ENCODE results near the gene KLK11.
A peak's percentile ranks its signal among the peaks of the same experiment; 100 is the strongest.

KLK11 gene

GRCh38 chr19:51027873-51028272, 1.5 kb upstream of the KLK11 start:
- no peak for DNase-seq

- no peak for DNase-seq
These were observed 850 bp upstream of the KLK11 start for GRCh38 chr19:51027126-51027806.

DNA sequence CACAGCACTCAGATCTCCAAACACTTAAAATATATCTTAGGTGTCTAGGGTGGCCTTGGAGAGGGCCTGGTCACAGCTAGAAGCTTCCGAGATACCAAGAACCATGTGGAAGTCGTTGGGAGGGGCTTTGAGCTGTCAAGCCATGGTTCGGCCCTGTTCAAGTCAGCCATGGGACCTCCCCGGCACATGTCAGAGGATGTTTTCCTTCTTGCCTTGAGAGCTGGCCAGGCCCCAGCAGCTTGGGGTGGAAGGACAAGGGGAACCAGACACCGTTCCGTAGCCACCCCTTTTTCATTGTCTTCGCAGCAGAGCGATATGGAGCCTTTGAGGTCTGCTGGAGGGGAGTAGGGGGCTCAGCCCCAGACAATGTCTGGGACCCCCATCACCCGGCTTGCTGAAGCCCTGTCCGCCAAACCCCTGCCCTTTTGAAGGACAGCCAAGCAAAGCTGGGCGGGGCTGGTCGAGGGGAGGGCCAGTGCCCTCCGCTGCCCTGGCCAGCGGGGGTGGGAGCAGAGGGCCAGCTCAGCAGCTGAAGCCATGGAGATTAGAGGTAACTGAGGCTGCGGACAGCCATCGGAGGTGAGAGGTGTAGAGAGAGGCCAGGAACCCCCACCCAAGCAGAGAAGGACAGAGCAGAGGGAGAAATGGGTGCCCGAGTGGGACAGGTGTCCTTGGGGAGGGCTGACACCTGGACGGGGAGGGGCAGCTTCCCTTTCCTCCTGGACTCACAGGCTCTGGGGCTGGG, 435 bp downstream of the KLK11 start:
- DNase-seq: no peak

- no peak for DNase-seq
These were observed 1.0 kb downstream of the KLK11 start for GRCh38 chr19:51025401-51025800.

GRCh38 chr19:51024924-51025323, 1.5 kb downstream of the KLK11 start:
- no peak for DNase-seq

DNA sequence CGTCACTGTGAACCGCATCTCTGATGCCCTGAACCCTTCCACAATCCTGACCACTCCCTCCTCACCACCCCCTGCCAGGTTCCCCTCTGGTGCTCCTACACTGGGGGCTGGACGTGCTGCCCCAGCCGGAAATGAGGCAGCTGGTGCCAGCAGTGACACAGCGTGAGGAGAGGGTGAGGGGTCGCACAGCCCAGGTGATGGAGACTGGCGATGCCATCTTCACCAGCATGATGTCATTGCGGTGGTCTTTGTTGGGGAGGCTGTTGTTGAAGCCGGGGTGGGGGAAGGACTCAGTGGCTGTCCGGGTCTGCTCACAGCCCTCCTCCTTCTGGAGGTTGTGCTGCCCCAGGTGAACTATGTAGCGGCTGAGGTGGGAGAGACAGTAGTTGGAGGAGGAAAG, 2.5 kb downstream of the KLK11 start:
- DNase-seq: no peak

- no peak for DNase-seq
These were observed 3.9 kb downstream of the KLK11 start for GRCh38 chr19:51022526-51022925.

DNA sequence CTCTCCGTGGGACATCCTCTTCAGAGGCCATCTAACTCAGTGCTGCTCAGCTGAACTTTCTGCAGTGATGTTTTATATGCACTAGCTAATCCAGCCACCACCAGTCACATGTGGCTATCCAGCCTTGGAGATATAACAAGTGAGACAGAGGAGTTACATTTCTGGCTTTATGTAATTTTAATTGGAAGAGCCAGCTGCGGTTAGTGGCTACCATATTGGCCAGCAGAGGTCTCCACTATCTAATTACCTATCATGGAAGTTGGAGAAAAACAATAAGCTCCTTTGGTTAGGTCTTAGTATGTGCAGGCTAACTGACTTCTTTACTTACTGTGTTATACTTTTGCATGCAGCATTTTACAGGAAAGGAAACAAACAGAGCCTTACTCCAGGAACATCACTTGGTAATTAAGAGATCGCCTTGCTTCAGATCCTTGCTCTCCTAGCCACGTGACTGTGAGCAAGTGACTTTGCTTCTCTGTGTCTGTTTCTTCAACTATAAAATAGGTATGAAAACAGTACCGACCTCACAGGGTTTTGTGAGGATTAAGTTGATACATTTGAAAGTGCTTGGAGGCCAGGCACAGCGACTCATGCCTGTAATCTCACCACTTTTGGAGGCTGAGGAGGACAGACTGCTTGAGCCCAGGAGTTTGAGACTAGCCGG, 5.3 kb downstream of the KLK11 start:
- DNase-seq: peak; percentile 77

DNA sequence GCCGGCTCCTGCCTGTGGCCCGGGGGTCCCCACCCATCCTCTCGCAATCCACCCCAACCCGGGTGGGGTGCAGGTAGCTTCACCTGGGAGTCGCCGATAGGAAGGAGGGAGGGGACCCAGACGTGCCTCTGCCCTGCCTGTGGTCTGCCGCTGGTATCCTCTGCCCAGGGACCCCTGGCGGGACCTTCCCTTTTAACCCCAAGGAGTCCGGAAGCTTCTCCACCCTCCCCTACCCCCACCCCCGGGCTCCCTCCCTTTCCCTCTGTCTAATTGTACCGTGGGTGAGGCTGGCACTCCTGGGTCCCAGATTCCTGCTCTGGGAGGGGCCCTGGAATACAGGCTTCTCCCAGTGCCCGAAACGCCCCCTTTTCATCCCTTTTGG, 6.9 kb downstream of the KLK11 start, which contains the start of gene KLK10:
Gene KLK10, minus strand, starts transcription at position 166 of the 382 bp plus-strand sequence. CDS start 579 bp downstream, outside the sequence.
- no peak for DNase-seq

- peak; percentile 22 for DNase-seq
These were observed 7.5 kb downstream of the KLK11 start for GRCh38 chr19:51018745-51019543.

- DNase-seq: peak; percentile 80
These were observed 9.4 kb downstream of the KLK11 start for GRCh38 chr19:51016798-51017683.

GRCh38 chr19:51015691-51016267, 10.6 kb downstream of the KLK11 start:
- DNase-seq: no peak

DNA sequence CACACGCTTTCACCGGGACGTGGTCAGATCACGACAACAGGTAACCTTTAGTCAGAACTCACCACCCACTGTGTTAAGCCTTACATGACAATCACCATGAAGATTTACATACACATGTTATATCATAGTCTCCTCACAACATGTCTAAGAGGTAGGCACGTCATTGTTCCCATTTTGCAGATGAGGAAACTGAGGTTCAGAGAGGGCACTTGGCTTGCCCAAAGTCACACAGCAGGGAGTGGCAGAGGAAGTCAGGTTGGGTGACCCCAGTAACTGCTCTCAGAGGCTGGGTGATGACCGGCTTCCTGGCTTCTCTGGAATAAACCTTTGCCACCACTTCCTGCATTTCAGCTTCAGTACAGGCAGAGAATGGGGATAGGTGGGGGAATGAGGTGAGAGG, 12.2 kb downstream of the KLK11 start:
- no peak for DNase-seq

DNA sequence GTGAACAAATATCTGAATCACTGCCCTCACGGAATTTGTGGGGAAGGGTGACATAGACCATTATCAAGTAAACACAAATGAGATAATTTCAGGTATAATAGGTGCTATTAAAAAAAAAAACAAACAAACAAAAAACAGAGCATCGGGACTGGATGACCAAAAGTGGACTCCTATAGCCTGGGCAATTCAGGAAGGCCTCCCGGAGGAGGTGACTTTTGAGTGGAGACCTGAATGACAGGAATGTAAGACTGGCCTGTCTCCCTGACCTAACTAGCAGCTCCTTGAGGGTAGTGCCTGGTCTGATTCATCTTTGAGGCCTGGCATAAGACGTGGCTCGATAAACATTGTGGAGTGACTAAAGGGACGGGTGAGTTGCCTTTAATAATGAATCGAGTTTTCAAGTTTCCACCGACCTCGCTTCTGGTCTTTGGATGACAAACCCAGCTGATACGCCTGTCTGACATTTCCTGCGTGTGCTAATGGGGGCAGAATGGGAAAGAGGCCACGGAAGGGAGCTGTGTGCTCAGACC, 13.7 kb downstream of the KLK11 start:
- no peak for DNase-seq

DNA sequence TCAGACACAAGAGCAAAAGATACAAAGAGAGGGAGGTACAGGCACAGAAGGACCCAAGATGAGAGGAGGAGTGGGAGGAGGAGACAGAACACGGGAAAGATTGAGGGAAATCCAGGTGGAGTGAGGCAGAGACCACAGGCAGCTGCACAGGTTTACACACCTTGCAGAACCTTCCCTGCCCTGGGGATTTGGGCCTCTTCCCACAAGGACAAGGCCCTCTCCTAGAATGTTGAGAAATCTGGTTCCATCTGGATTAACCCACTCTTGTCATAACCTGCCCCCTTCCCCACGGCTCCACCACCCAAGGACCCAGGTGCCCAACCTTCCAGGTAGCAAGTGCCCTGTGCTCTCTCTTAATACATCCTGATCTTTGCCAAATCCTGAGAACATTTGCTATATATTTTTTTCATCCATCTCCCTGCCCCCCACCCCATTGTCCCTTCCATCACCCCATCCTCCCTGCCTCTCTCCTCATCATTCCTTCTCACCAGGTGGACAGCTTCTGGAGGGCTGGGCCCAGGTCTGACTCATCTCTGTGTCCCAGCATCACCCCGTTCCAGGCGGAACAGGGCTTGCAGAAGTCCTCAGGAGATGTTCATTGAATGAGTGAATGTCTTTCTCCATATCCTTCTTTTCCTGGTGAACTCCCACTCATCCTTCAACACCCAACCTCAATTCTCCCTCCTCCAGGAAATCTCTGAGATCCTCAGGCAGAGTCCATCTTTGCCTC, 16.2 kb downstream of the KLK11 start:
- no peak for DNase-seq

DNA sequence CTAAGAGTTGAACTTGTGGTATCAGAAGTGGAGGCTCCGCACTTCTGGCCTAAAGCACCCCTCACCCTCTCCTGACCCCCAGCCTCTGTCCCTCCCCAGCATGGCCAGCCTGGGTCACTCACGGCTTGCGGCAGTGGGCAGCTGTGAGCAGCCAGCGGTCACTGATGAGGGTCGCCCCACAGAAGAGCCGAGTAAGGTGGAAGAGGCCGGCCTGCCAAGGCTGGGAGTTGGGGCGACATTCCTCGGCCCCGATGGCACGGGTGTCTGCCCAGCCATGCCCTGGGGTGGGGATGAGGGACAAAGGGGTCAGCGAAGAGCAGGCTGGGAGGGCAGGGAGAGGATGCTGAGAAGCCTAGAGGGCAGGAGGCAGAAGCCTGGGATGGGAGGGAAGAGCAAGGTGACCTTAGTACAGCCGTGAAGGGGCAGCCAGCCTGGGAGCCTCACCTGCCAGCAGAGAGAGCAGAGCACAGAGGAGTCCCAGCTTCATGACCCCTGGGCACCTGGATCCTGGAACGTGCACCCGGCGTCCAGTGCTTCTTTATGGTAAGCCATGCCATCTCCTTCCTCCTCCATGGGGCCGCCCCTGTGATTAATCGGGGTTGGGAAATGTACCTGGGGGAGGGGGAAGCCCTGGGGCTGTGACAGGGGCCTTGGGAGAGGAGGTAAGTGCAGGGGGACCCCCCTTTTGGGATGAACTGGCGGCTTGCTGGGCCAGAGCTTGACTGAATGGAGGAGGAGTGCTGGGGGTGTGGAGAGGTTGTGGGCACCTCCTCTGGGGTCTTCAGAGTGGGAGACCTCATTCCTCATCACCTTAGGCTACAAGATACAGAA, 17.1 kb downstream of the KLK11 start:
- no peak for DNase-seq

GRCh38 chr19:51007488-51007887, 18.9 kb downstream of the KLK11 start:
- no peak for DNase-seq

DNA sequence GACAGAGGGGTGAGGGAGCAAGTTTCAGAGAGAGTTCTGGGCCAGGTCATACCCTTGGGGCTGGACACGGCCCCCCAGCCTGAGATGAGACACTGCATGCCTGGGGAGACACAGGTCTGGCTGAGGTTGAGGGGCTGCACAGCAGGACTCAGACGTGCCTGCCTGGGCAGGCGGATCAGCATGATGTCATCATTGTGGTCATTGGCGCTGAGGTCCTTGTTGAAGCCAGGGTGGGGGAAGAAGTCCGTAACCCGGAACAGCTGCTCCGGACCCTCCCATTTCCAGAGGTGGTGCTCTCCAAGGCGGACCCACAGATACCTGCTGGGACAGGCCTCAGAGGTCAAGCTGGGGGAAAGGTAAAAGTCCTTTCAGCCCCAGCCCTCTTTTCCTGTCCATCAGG, 20.0 kb downstream of the KLK11 start:
- no peak for DNase-seq

DNA sequence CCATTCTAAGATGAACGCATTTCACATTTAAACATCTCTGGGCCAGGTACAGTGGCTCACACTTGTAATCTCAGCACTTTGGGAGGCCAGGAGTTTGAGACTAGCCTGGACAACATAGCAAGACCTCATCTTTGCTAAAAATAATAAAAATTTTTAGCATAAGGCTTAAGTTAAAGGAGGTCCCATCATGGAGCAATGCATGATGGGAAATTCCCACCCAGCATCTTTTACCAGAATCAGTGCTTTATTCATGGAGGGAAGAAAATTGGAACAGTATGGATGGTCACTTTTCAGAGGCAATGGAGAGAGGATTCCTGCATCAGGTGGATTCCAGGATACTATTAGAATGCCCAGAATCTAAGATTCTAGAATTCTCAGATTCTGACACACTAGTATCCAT, 21.2 kb downstream of the KLK11 start:
- no peak for DNase-seq

- DNase-seq: no peak
These were observed 23.1 kb downstream of the KLK11 start for GRCh38 chr19:51003316-51003715.
